Colon (tissue), 2 donors: ENCODE data around the gene NBAS.
"Not testable (repeated sequence)": the region's sequence is repeated elsewhere in the genome, so short reads cannot be mapped to it uniquely, and the experiment has no call there.

ENCODE experiments used
- FAIRE-seq: peaks from 2 replicates; lab custom pipeline; 2012; peaks lifted over from hg19 to GRCh38; lab: Jason Lieb, UNC
- donor health status: control.
- donor health status: control.

NBAS gene

GRCh38 chr2:15260196-15260595 lies 300.9 kb downstream of the NBAS start:
- FAIRE-seq, result no peak

DNA sequence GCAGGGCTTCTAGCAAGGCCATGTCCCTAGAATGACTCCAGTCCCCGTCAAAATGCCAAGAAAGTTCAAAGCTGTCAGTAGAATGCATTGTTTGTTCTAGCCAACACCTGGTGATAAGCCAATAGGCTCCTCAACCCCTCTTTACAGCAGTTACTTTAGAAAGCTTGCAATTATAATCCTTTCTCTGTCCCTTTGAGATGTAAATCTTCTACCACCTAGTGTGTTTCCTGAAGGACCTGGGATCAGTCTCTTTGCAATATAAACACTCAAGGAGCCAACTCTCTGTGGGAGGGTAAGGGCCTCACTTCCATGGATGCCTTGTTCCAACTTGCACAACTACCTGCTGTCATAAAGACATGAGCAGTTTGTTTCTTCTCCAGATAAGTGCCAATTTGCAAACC lies 301.8 kb downstream of the NBAS start:
- FAIRE-seq, result no peak

DNA sequence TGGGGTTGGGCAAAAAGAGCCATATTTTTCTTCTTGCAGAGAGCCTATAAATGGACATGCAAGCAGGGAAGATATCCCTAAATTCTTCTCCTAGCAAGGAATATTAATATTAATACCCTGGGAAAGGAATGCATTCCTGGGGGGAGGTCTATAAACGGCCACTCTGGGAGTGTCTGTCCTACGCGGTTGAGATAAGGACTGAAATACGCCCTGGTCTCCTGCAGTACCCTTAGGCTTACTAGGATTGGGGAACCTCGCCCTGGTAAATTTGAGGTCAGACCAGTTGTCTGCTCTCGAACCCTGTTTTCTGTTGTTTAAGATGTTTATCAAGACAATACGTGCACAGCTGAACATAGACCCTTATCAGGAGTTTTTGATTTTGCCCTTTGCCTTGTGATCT lies 302.7 kb downstream of the NBAS start:
- FAIRE-seq, result not testable (repeated sequence)

GRCh38 chr2:15253835-15254286 lies 307.3 kb downstream of the NBAS start:
- FAIRE-seq, result no peak

GRCh38 chr2:15253247-15253646 lies 307.9 kb downstream of the NBAS start:
- no peak for FAIRE-seq

GRCh38 chr2:15251753-15252152 lies 309.4 kb downstream of the NBAS start:
- no peak for FAIRE-seq

DNA sequence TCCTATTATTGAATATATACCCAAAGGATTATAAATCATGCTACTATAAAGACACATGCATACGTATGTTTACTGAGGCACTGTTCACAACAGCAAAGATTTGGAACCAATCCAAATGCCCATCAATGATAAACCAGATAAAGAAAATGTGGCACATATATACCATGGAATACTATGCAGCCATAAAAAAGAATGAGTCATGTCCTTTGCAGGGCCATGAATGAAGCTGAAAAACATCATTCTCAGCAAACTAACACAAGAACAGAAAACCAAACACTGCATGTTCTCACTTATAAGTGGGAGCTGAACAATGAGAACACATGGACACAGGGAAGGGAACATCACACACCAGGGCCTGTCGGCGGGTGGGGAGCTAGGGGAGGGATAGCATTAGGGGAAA lies 310.2 kb downstream of the NBAS start:
- not testable (repeated sequence) for FAIRE-seq

DNA sequence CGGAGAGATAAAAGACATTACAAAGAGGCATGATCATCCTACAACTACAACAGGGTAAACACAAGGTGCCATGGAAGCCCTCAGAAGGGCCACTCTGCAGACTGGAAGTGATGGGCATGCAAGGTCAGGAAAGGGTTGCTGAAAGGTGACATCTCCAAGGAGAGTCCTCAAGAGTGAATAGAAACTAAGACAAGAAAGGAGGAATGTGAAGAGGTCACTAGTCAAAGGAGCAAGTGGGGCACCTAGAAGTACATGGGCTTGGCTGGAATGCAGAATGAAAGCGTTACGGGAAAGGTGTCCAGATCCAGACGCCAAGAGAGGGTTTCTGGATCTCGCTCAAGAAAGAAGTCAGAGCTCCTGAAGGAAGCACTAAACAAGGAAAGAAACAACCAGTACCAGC lies 314.3 kb downstream of the NBAS start:
- FAIRE-seq, result no peak

GRCh38 chr2:15243762-15244161 lies 317.4 kb downstream of the NBAS start:
- no peak for FAIRE-seq

GRCh38 chr2:15242936-15243461 lies 318.1 kb downstream of the NBAS start:
- no peak for FAIRE-seq

DNA sequence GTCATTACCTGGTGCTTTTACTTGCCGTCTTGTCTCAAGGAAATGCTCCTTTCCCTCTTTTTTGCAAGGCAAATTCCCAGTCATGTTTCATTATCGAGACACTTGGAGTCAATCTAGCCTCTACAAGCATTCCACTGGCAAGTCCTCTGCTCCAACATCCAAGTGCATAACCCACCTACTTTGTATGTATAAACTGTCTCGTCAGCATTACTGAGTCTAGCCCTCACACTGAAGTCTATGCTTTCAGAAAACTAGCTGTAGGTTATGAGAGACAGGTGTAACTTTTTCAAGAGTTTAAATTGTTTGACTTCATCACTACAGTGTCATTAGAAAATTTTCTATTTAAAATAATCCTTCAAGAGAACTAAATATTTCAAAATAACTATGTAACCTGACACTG lies 319.2 kb downstream of the NBAS start:
- FAIRE-seq, result no peak

- FAIRE-seq, result no peak
These were observed 319.9 kb downstream of the NBAS start for GRCh38 chr2:15241201-15241600.

- no peak for FAIRE-seq
These were observed 323.1 kb downstream of the NBAS start for GRCh38 chr2:15238028-15238427.

- no peak for FAIRE-seq
These were observed 330.4 kb downstream of the NBAS start for GRCh38 chr2:15230599-15231192.

GRCh38 chr2:15226661-15227060 lies 334.5 kb downstream of the NBAS start:
- FAIRE-seq, result no peak

GRCh38 chr2:15225131-15225530 lies 336.0 kb downstream of the NBAS start:
- no peak for FAIRE-seq

GRCh38 chr2:15224641-15225040 lies 336.5 kb downstream of the NBAS start:
- no peak for FAIRE-seq

DNA sequence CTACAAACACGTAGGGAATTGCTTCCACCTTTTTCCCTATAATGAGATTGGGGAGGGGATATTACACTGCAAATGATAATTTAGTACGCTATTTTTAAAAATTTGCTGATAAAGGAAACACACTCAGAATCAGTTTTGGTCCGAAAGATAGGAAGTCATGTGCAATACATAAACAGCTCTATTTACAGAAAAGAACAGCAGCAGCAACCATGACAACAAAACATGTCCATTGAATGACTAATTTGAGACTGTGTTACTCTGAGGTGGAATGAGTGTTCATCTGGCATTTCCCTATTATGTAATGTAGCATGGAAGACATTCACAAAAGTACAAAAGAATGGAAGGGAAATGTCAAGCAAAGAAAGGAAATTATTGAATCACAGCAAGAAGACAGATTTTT lies 337.2 kb downstream of the NBAS start:
- no peak for FAIRE-seq

DNA sequence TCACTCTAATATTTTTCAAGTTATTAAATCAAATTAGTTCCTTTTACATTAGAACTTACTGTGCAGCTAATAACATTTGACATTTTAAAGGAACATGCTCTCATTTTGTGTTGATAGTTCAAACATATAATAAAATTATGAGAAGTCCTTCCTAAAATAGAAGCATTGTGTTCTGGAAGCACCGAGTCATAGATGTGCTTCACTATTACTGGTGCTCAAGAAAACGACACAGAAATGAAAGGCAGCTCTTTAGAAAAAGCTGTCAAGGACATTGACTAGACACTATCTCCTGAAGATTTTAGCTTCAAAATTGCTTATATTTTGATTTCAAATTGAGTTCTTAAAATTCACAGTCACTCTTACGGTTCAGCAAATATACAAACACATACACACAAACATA lies 338.3 kb downstream of the NBAS start:
- no peak for FAIRE-seq

DNA sequence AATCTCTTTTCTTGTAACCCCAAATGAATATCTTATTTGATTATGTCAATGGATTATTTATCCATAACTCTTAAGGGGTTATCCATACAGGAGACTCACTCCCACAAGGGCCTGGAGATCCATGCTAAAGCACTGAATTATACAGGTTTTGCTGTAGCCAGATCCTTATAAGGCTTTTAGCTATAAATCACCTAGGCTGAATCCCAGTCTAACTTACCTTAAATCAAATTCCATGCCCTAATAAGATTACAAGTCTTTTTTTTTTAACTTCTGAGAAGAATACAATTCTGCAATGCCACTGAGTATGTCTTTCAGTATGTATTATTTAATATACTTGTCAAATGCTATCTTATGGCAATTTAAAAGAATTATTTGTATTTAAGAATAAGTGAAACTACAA lies 340.5 kb downstream of the NBAS start:
- FAIRE-seq, result no peak

GRCh38 chr2:15218423-15219086 lies 342.6 kb downstream of the NBAS start:
- no peak for FAIRE-seq

- FAIRE-seq, result no peak
These were observed 348.9 kb downstream of the NBAS start for GRCh38 chr2:15212249-15212648.

DNA sequence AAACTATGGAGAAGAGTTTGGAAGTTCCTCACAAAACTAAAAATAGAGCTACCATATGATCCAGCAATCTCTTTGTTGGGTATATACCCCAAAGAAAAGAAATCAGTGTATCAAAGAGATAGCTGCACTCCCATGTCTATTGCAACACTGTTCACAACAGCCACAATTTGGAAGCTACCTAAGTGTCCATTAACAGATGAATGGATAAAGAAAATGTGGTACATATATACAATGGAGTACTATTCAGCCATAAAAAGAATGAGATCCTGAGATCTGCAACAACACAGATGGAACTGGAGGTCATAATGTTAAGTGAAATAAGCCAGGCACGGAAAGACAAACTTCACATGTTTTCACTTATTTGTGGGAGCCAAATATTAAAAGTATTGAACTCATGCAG lies 350.6 kb downstream of the NBAS start:
- FAIRE-seq, result not testable (repeated sequence)

- FAIRE-seq, result no peak
These were observed 354.7 kb downstream of the NBAS start for GRCh38 chr2:15206419-15206818.
